Trophoblast cell (in vitro differentiated cells and primary cell): ENCODE measurements around the gene RAB3B.

Experiments used
- DNase-seq, 2 donors: peaks; one replicate each; pipeline ENCODE4 v3.0.0-alpha.2; 2016
- H2AFZ ChIP-seq: 2 replicates; pipeline ENCODE4 v1.6.1; 2013; ENCODE audit warnings: low read length, moderate library complexity, mild to moderate bottlenecking; ENCODE audit not compliant: insufficient read depth, poor library complexity
- H2AK5ac ChIP-seq: 2 replicates; pipeline ENCODE4 v1.6.1; 2013; ENCODE audit warnings: mild to moderate bottlenecking, low read length
- H2BK120ac ChIP-seq: 2 replicates; pipeline ENCODE4 v1.6.1; 2013; ENCODE audit warnings: low read length, mild to moderate bottlenecking, moderate library complexity; ENCODE audit not compliant: insufficient read depth, poor library complexity
- H2BK12ac ChIP-seq: 2 replicates; pipeline ENCODE4 v1.6.1; 2013; ENCODE audit warnings: mild to moderate bottlenecking, low read length, moderate library complexity
- H2BK5ac ChIP-seq: 2 replicates; pipeline ENCODE4 v1.6.1; 2013; ENCODE audit warnings: low read length, low read depth, moderate library complexity, mild to moderate bottlenecking; ENCODE audit not compliant: poor library complexity
- H3K14ac ChIP-seq: 2 replicates; pipeline ENCODE4 v1.6.1; 2013; ENCODE audit warnings: mild to moderate bottlenecking, low read length
- H3K18ac ChIP-seq: 2 replicates; pipeline ENCODE4 v1.6.1; 2013; ENCODE audit warnings: mild to moderate bottlenecking, low read length
- H3K23ac ChIP-seq: 2 replicates; pipeline ENCODE4 v1.6.1; 2013; ENCODE audit warnings: low read length
- H3K27ac ChIP-seq: 2 replicates; pipeline ENCODE4 v1.5.1; 2013; ENCODE audit warnings: low read depth, mild to moderate bottlenecking, inconsistent platforms, low read length, moderate library complexity
- H3K27me3 ChIP-seq: 2 replicates; pipeline ENCODE4 v1.6.1; 2013; ENCODE audit warnings: inconsistent platforms, mild to moderate bottlenecking, low read length, moderate library complexity; ENCODE audit not compliant: insufficient read depth
- H3K36me3 ChIP-seq, 2 experiments: 1 replicate in 1 of 2; 2 replicates in 1 of 2; pipeline ENCODE4 v1.6.1; 2013; ENCODE audit warnings: low read length in 2 of 2, mild to moderate bottlenecking in 2 of 2, moderate library complexity in 1 of 2; ENCODE audit not compliant: insufficient read depth in 2 of 2, control insufficient read depth in 1 of 2
- H3K4ac ChIP-seq: 2 replicates; pipeline ENCODE4 v1.6.1; 2013; ENCODE audit warnings: low read depth, mild to moderate bottlenecking, low read length, moderate library complexity
- H3K4me1 ChIP-seq, 2 experiments: 1 replicate in 1 of 2; 2 replicates in 1 of 2; pipeline ENCODE4 v1.6.1; 2013; ENCODE audit warnings: low read length in 2 of 2, mild to moderate bottlenecking in 2 of 2, moderate library complexity in 1 of 2; ENCODE audit not compliant: insufficient read depth in 2 of 2, control insufficient read depth in 1 of 2
- H3K4me2 ChIP-seq: 2 replicates; pipeline ENCODE4 v1.6.1; 2013; ENCODE audit warnings: inconsistent platforms, mild to moderate bottlenecking, low read length, moderate library complexity
- H3K4me3 ChIP-seq: 2 replicates; pipeline ENCODE4 v1.5.1; 2013; ENCODE audit warnings: mild to moderate bottlenecking, low read depth, low read length, inconsistent platforms
- H3K79me1 ChIP-seq: one replicate; pipeline ENCODE4 v1.6.1; 2013; ENCODE audit warnings: low read length
- H3K79me2 ChIP-seq: 2 replicates; pipeline ENCODE4 v1.6.1; 2013; ENCODE audit warnings: low read length, mild to moderate bottlenecking; ENCODE audit not compliant: control insufficient read depth, insufficient read depth, poor library complexity
- H3K9ac ChIP-seq: 2 replicates; pipeline ENCODE4 v1.6.1; 2013; ENCODE audit warnings: mild to moderate bottlenecking, low read length
- H3K9me3 ChIP-seq: 2 replicates; pipeline ENCODE4 v1.6.1; 2013; ENCODE audit warnings: low read depth, mild to moderate bottlenecking, control low read depth, inconsistent platforms, low read length; ENCODE audit not compliant: insufficient read depth
- H4K12ac ChIP-seq: 2 replicates; pipeline ENCODE4 v1.6.1; 2013; ENCODE audit warnings: low read depth, mild to moderate bottlenecking, low read length, moderate library complexity
- H4K8ac ChIP-seq: 2 replicates; pipeline ENCODE4 v1.6.1; 2013; ENCODE audit warnings: low read depth, mild to moderate bottlenecking, low read length, moderate library complexity
- H4K91ac ChIP-seq: one replicate; pipeline ENCODE4 v1.6.1; 2013; ENCODE audit warnings: low read depth, mild to moderate bottlenecking, low read length, moderate library complexity
- WGBS: extraction: QIAGEN DNeasy Blood & Tissue Kit; methylation state at CpG from one replicate; pipeline ENCODE4 v1.1.7; 2013; ENCODE audit warnings: missing lambda C conversion rate; ENCODE audit not compliant: insufficient read length, insufficient coverage; ENCODE audit errors: extremely low coverage; 5-methylcytosine and 5-hydroxymethylcytosine counted together

Gene RAB3B

DNA sequence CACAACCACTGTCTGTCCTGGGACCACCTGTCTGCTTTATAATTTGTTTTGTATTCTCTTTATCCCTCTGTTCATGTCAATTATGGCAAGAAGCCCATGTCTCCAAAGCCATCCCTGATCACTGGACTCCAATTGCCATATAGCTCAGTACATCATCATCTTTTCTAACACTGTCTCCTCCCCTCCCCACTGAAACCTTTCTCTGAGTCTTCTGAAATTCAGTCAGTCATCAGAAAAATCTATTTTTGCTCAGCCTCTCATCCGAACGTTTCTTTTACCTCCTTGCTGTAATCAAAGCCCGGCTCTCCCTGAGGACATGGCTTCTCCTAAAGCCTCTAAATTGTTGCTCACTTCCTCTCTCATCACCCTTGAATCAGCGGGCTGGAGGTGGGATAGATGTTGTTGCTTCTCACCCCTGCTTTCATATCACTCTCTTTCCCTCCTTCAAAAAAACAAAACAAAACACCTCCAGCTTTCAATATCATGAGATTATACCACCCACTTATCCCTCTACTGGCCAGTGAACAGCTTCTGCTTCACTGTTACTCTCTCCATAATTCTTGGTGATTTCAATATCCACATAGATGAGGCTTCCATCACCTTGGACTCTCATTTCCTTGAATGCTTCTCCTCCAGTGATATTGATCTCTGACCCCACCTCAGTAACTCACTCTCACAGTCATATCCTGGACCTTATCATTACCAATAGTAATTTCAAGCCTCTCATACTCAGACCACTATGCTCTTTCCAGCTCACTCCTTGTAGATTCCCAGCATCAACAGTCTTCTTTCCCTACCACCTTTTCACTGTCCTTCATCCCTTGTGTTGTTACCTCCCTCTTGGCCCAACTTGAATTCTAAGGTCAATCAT, 27.8 kb downstream of the RAB3B start:
- H3K4ac ChIP-seq = no peak overlapping the region
- H2BK12ac ChIP-seq = no peak overlapping the region
- H3K4me3 ChIP-seq = no peak overlapping the region
- no peak overlapping the region for H3K27ac ChIP-seq
- no CpG with 5 or more reads among the region's 4 CpGs for WGBS
- no peaks in the 10 kb centered on the region for H3K36me3 ChIP-seq
- H3K23ac ChIP-seq = no peak overlapping the region
- no peak overlapping the region for H3K9ac ChIP-seq
- no peak overlapping the region for H4K8ac ChIP-seq
- H3K27me3 ChIP-seq = no peaks in the 10 kb centered on the region
- no peak overlapping the region for H3K18ac ChIP-seq
- no peak overlapping the region for H2BK5ac ChIP-seq
- no peak overlapping the region for H2AK5ac ChIP-seq
- no peak overlapping the region for H4K91ac ChIP-seq
- H3K79me1 ChIP-seq = no peaks in the 10 kb centered on the region
- no peak overlapping the region for H2BK120ac ChIP-seq
- H4K12ac ChIP-seq = no peak overlapping the region
- H3K79me2 ChIP-seq = no peaks in the 10 kb centered on the region
- H2AFZ ChIP-seq = no peak overlapping the region
- no peak overlapping the region for H3K4me2 ChIP-seq
- no peak overlapping the region for H3K14ac ChIP-seq
- H3K4me1 ChIP-seq = no peaks in the 10 kb centered on the region
- no peak for DNase-seq
- no peaks in the 10 kb centered on the region for H3K9me3 ChIP-seq

DNA sequence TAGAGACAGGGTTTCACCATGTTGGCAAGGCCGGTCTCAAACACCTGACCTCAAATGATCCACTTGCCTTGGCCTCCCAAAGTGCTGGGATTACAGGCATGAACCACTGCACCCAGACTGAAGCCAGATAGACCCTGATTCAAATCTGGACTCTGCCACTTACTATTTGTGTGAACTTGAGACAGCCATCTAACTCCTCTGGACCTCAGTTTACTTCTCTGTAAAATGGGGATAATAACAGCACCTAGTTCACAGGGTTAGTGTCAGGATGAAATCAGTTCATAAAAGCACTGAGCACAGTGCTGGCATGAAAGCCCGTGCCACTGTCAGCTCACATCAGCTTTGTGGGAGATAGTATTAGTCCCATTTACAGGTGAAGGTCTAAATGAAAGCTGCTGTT, 28.5 kb downstream of the RAB3B start:
- Histone ChIP-seq H3K4me1 (no peaks in the 10 kb centered on the region), H4K12ac (no peak overlapping the region), H2BK12ac (no peak overlapping the region), H3K9ac (no peak overlapping the region), H3K4me3 (no peak overlapping the region), H3K9me3 (no peaks in the 10 kb centered on the region), H3K14ac (no peak overlapping the region), H2AK5ac (no peak overlapping the region), H3K23ac (no peak overlapping the region), H3K36me3 (no peaks in the 10 kb centered on the region), H4K8ac (no peak overlapping the region), H3K79me2 (no peaks in the 10 kb centered on the region), H3K18ac (no peak overlapping the region), H4K91ac (no peak overlapping the region), H3K4ac (no peak overlapping the region), H2BK120ac (no peak overlapping the region), H3K27me3 (no peaks in the 10 kb centered on the region), H3K27ac (no peak overlapping the region), H2AFZ (no peak overlapping the region), H3K4me2 (no peak overlapping the region), H2BK5ac (no peak overlapping the region), H3K79me1 (no peaks in the 10 kb centered on the region)
- no peak for DNase-seq
- WGBS = no CpG with 5 or more reads among the region's 2 CpGs

DNA sequence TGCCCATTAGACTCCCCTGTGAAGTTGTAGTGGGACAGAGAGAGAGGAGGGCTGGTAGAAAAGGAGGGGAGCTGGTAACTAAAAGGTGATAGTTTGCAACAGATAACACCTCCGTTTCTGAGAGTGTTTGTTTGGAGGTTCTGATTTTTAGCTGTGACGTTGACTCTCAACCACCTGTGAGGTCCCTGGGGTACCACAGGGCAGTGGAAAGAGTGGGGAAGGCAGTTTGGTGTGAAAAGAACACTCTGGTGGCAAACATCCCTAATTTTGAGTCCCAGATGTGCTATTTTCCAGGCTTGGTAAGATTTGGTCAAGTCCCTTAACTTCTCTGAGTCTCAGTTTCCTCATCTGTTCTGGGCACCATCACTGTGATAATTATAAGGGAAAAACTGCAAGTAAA, 29.3 kb downstream of the RAB3B start:
- no CpG with 5 or more reads among the region's 2 CpGs for WGBS
- no peak overlapping the region for H3K9ac ChIP-seq
- no peaks in the 10 kb centered on the region for H3K36me3 ChIP-seq
- no peaks in the 10 kb centered on the region for H3K27me3 ChIP-seq
- H3K4me2 ChIP-seq = no peak overlapping the region
- no peak overlapping the region for H2BK5ac ChIP-seq
- DNase-seq = no peak
- H3K4me3 ChIP-seq = no peak overlapping the region
- no peaks in the 10 kb centered on the region for H3K79me2 ChIP-seq
- H3K27ac ChIP-seq = no peak overlapping the region
- H3K18ac ChIP-seq = no peak overlapping the region
- peaks cover 0 to 2% of the 10 kb centered on the region in 2 experiments for H3K4me1 ChIP-seq
- H4K8ac ChIP-seq = no peak overlapping the region
- no peak overlapping the region for H2AFZ ChIP-seq
- H2AK5ac ChIP-seq = no peak overlapping the region
- H3K4ac ChIP-seq = no peak overlapping the region
- H3K14ac ChIP-seq = no peak overlapping the region
- H3K79me1 ChIP-seq = no peaks in the 10 kb centered on the region
- H4K91ac ChIP-seq = no peak overlapping the region
- no peak overlapping the region for H2BK120ac ChIP-seq
- no peak overlapping the region for H2BK12ac ChIP-seq
- no peak overlapping the region for H4K12ac ChIP-seq
- H3K9me3 ChIP-seq = no peaks in the 10 kb centered on the region
- H3K23ac ChIP-seq = no peak overlapping the region

GRCh38 chr1:51960262-51960661, 30.2 kb downstream of the RAB3B start:
- no peak overlapping the region for H2BK120ac ChIP-seq
- no peak overlapping the region for H4K12ac ChIP-seq
- H3K9me3 ChIP-seq = no peaks in the 10 kb centered on the region
- H3K79me2 ChIP-seq = no peaks in the 10 kb centered on the region
- no peak overlapping the region for H3K4me3 ChIP-seq
- no CpG with 5 or more reads among the region's 3 CpGs for WGBS
- H2BK12ac ChIP-seq = no peak overlapping the region
- DNase-seq = peak; percentile 58 to 75
- H3K27me3 ChIP-seq = no peaks in the 10 kb centered on the region
- H2BK5ac ChIP-seq = no peak overlapping the region
- no peak overlapping the region for H3K18ac ChIP-seq
- H3K23ac ChIP-seq = no peak overlapping the region
- no peak overlapping the region for H4K91ac ChIP-seq
- no peak overlapping the region for H3K9ac ChIP-seq
- H3K4me2 ChIP-seq = no peak overlapping the region
- H3K4me1 ChIP-seq = peaks cover 0 to 2% of the 10 kb centered on the region in 2 experiments
- no peaks in the 10 kb centered on the region for H3K36me3 ChIP-seq
- H3K27ac ChIP-seq = no peak overlapping the region
- no peak overlapping the region for H2AFZ ChIP-seq
- H3K14ac ChIP-seq = no peak overlapping the region
- no peaks in the 10 kb centered on the region for H3K79me1 ChIP-seq
- H3K4ac ChIP-seq = no peak overlapping the region
- H2AK5ac ChIP-seq = no peak overlapping the region
- H4K8ac ChIP-seq = no peak overlapping the region
